B cell (primary cell): ENCODE data around the gene SGSH.

Experiments
- EZH2 ChIP-seq: IDR thresholded peaks from 2 replicates; pipeline ENCODE4 v1.6.1; 2012; ENCODE audit warnings: borderline replicate concordance, low read depth, mild to moderate bottlenecking, moderate library complexity, low read length; ENCODE audit not compliant: insufficient read depth, poor library complexity, severe bottlenecking
- TF ChIP-seq, protein P1 (sequence below): fragments of 200-600 bp; IDR thresholded peaks from one replicate; pipeline ENCODE4 v1.8.0; 2022; ENCODE audit warnings: antibody characterized with exemption, mild to moderate bottlenecking

DNA sequence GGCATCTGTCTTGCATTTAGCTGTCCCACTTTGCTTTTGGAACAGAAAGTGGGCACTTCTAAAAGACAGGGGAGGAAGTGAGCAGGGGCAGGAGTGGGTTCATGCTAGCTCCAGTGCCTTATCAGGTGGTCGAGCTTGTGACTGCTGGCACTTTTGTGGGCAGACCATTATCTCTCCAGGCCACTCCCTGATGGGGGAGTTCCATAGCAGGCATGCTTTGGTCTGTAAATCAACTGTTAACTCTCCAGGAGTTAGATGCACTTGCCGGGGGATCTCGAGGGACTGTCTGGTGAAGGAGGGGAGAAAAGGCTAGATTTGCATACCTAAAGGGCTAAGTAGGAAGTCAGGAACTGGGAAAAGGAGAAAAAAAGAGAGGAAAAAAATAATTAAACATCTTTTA lies 59.6 kb downstream of the SGSH start:
- TF ChIP-seq, protein P1, sequence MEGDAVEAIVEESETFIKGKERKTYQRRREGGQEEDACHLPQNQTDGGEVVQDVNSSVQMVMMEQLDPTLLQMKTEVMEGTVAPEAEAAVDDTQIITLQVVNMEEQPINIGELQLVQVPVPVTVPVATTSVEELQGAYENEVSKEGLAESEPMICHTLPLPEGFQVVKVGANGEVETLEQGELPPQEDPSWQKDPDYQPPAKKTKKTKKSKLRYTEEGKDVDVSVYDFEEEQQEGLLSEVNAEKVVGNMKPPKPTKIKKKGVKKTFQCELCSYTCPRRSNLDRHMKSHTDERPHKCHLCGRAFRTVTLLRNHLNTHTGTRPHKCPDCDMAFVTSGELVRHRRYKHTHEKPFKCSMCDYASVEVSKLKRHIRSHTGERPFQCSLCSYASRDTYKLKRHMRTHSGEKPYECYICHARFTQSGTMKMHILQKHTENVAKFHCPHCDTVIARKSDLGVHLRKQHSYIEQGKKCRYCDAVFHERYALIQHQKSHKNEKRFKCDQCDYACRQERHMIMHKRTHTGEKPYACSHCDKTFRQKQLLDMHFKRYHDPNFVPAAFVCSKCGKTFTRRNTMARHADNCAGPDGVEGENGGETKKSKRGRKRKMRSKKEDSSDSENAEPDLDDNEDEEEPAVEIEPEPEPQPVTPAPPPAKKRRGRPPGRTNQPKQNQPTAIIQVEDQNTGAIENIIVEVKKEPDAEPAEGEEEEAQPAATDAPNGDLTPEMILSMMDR, result no peak
- TF ChIP-seq EZH2, result no peak
